Measurements from ENCODE around the gene ERBB4. TPM values are rescaled to one million over a fixed set of nuclear protein-coding genes. Genes with fewer than 3 reads are reported as not detected.

Gene ERBB4
- polyA plus RNA-seq, 2 of the 4 experiments (the other 2 are of a cell fraction), result not detected

GRCh38 chr2:211477537-211478275 is 1060.9 kb downstream of the ERBB4 start:
- 23% methylated on average over 2 of the region's 2 CpGs for WGBS (ENCODE audit: missing lambda C conversion rate)
- DNase-seq (ENCODE audit: low read depth in 1 of 2, low spot score in 1 of 2), result no peak
- Histone ChIP-seq H3K4me1 (no peaks in the 10 kb centered on the region), H3K9me3 (no peaks in the 10 kb centered on the region), H3K27ac (no peak overlapping the region), H3K4me2 (no peak overlapping the region), H3K4me3 (no peak overlapping the region)
- no peak for FAIRE-seq
- ChIA-PET POLR2A (no interaction called here), CTCF (interaction anchor here (1.2 kb wide), 1 partner anchor 23 kb away, joined by 4 read pairs; no protein-coding TSS in a partner anchor)
- TF ChIP-seq PBX3 (IDR thresholded peaks at IDR 0.05), result no peak
- no peak for TF ChIP-seq MAX (IDR thresholded peaks at IDR 0.05)
- no peak for TF ChIP-seq SREBF2 (IDR thresholded peaks at IDR 0.05)
- no peak for TF ChIP-seq ZNF302 (CRISPR knock-in tag; IDR thresholded peaks at IDR 0.05)
- TF ChIP-seq HES2 (IDR thresholded peaks at IDR 0.05), result no peak
- ATAC-seq, result no peak

GRCh38 chr2:211473116-211473515 is 1065.5 kb downstream of the ERBB4 start:
- Histone ChIP-seq H3K4me3 (no peak overlapping the region), H3K27ac (no peak overlapping the region), H3K4me2 (no peak overlapping the region), H3K4me1 (no peaks in the 10 kb centered on the region), H3K9me3 (no peaks in the 10 kb centered on the region)
- ATAC-seq (no peak), DNase-seq (ENCODE audit: low read depth in 1 of 2, low spot score in 1 of 2) (no peak), FAIRE-seq (no peak)
- ChIA-PET POLR2A (no interaction called here), CTCF (interaction anchor here (1.2 kb wide), 1 partner anchor 18 kb away, joined by 4 read pairs; no protein-coding TSS in a partner anchor)
- TF ChIP-seq EHF (CRISPR knock-in tag; IDR thresholded peaks at IDR 0.05), result no peak
- TF ChIP-seq MAFK (IDR thresholded peaks at IDR 0.05; ENCODE audit: partially characterized antibody), result no peak
- no peak for TF ChIP-seq PHF8 (IDR thresholded peaks at IDR 0.05; ENCODE audit: borderline replicate concordance, low read depth)
- TF ChIP-seq CHD4 (IDR thresholded peaks at IDR 0.05; ENCODE audit: borderline replicate concordance), result no peak
- TF ChIP-seq HOXA7 (CRISPR knock-in tag; IDR thresholded peaks at IDR 0.05), result no peak
- no peak for TF ChIP-seq HES2 (IDR thresholded peaks at IDR 0.05)
- TF ChIP-seq NFE2L2 (conservative IDR thresholded peaks at IDR 0.05; ENCODE audit: low read length), result no peak

GRCh38 chr2:211469664-211470059 is 1068.9 kb downstream of the ERBB4 start:
- H3K4me2 ChIP-seq, result no peak overlapping the region
- ChIA-PET POLR2A (no interaction called here), CTCF (interaction anchor here (0.6 to 1.3 kb wide), 2 partner anchors 15 to 968 kb away, joined by 3 to 4 read pairs; no protein-coding TSS in a partner anchor)
- WGBS (ENCODE audit: missing lambda C conversion rate), result 52% methylated on average over 3 of the region's 3 CpGs
- TF ChIP-seq HOXB13 (CRISPR knock-in tag; IDR thresholded peaks at IDR 0.05; ENCODE audit: low read depth) (no peak), EHMT2 (IDR thresholded peaks at IDR 0.05; ENCODE audit: low read depth) (no peak), CHD2 (IDR thresholded peaks at IDR 0.05; ENCODE audit: low read length, partially characterized antibody) (no peak), CHD4 (IDR thresholded peaks at IDR 0.05; ENCODE audit: borderline replicate concordance) (no peak), EP300 (IDR thresholded peaks at IDR 0.05) (no peak), KDM5A (IDR thresholded peaks at IDR 0.05) (no peak), HDAC2 (IDR thresholded peaks at IDR 0.05) (no peak), RAD21 (conservative IDR thresholded peaks at IDR 0.05 in 1 of 2, IDR thresholded peaks at IDR 0.05 in 1 of 2) (no peak), ELK1 (IDR thresholded peaks at IDR 0.05; ENCODE audit: low read depth, low read length) (no peak), BCL3 (IDR thresholded peaks at IDR 0.05) (no peak)
- DNase-seq (ENCODE audit: low read depth in 1 of 2, low spot score in 1 of 2) (no peak), FAIRE-seq (no peak), ATAC-seq (no peak)
- H3K4me1 ChIP-seq, result no peaks in the 10 kb centered on the region
- H3K27ac ChIP-seq, result no peak overlapping the region
- no peak overlapping the region for H3K4me3 ChIP-seq
- no peaks in the 10 kb centered on the region for H3K9me3 ChIP-seq
